LNCAP (cell line): ENCODE data around the gene EIF4G2.

Source experiments
- CTCF ChIP-seq: fragments of 450-650 bp; IDR thresholded peaks from 2 replicates; pipeline ENCODE4 v1.5.1; 2017; ENCODE audit warnings: mild to moderate bottlenecking

Gene EIF4G2

GRCh38 chr11:10823152-10823579, 14.4 kb upstream of the EIF4G2 start:
- TF ChIP-seq CTCF = no peak

DNA sequence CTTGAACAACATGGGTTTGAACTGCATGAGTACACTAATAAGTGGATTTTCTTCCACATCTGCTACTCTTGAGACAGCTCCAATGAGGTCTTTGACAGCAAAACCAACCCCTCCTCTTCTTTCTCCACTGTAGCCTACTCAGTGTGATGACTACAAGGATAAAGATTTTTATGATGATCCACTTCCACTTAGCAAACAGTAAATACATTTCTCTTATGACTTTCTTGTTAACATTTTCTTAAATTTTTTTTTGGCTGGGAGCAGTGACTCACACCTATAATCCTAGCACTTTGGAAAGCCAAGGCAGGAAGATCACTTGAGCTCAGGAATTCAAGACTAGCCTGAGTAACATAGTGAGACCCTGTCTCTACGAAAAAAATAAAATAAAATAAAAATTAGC, 9.9 kb upstream of the EIF4G2 start:
- no peak for TF ChIP-seq CTCF

DNA sequence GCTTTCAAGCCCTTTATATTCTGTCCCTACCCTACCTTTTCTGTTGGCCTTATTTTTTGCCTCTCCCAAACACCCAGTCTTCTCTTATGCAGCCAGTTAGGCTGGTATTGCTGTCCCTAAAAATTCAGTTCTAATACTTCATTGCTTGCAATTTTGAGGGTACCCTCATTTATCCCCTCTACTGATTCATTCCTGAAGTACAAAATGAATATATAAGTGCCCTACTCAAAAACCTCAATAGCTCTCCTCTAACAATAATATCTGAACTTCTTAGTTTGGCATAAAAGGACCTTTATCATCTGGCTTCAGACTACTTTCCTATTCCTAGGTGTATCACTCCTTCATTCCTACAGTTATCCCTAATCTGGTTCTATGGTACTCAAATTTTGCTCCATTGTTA, 5.2 kb upstream of the EIF4G2 start:
- TF ChIP-seq CTCF = no peak

DNA sequence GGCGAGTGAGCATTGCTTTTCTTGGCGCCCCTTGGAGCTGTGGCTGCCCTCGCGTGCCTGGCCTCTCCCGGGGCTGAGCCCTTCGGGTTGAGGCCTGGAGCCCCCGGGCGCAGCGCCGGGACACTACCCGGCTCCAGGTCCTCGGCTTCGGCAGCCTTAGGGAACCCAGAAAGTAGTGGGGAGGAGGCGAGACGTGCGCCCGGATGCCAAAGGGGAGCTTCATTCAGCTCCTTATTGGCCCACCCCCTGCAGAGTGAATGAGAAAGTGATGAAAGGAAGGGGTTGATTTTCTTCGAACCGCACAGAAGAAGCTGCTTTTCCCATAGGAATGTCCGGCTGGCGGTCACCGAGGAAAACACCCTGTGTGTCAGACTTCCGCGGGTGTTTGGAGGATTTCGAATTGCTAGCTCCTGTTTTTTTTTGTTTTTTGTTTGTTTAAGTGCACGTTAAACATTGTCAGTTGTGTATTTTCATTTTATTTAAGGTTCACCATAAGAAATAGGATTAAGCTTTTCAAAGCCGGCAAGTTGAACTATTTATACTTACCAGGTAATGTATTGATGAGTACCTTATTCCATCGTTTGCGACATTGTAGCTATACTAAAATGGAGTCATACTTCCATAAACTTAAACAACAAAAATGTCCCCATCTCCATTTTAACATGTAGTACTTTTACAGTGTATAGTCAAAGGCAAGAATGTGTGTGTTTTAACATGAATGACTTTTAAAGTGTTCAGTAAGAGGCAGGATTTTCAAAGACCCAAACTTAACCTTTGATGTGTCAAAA, 841 bp upstream of the EIF4G2 start:
- TF ChIP-seq CTCF = no peak

DNA sequence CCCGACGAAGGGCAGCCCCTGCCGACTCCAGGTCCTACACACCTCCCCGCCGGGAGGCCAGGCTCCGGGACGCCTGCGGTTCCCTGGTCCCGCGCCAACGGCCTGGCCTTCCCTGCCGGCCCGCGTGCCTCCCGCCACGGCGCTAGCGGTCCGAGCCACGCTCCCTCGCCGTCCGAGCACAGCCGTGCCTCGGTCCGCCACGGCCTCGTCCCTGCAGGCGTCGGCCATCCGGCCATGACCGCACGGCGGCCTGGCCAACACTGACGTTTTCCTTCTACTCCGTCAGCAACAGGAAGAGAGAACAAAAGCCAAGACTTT, 532 bp downstream of the EIF4G2 start:
- TF ChIP-seq CTCF = no peak

DNA sequence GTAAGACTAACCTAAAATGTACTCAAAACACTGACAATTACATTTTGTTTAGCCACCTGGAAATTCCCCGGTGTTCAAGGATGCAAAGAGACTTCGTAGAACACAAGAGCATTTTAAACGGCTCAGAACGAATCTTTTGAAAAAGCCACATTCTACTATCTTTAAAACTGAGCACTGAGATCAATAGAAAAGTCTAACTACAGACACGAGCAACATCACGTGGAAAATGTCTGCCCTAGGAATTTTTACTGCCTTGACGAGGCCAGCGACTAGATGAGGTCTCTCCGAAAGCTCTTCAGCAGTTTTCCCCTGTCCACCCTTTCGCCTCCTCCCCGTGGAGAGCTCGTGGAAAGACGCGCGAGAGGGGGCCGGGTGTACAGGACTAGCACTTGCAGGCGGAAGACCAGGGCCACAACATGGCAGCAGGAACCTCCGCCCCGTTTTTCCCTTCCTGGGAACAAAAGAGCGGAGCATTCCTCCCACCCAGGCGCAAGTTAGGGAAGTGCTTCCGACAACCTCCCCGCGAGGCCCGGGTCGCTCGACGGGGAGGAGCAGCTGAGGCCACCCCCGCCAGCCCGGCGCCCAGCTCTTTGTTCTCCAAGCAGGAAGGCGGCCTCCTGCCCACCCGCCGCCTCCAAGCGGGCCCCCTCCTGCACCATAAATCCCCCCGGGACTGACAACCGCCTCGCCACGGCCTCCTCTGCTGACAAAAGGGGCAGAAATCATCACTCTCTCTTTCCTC, 1.1 kb downstream of the EIF4G2 start:
- no peak for TF ChIP-seq CTCF

GRCh38 chr11:10806206-10806605, 2.5 kb downstream of the EIF4G2 start:
- no peak for TF ChIP-seq CTCF
